ENCODE data around the gene SLC11A2. TPM values are rescaled to one million over a fixed set of nuclear protein-coding genes. Genes with fewer than 3 reads are reported as not detected.
"Not testable (repeated sequence)": the region's sequence is repeated elsewhere in the genome, so short reads cannot be mapped to it uniquely, and the experiment has no call there.

Gene SLC11A2
- total RNA-seq, 4 donors from 2014 or later: 29.7 to 33.0 (median 31.7) TPM

DNA sequence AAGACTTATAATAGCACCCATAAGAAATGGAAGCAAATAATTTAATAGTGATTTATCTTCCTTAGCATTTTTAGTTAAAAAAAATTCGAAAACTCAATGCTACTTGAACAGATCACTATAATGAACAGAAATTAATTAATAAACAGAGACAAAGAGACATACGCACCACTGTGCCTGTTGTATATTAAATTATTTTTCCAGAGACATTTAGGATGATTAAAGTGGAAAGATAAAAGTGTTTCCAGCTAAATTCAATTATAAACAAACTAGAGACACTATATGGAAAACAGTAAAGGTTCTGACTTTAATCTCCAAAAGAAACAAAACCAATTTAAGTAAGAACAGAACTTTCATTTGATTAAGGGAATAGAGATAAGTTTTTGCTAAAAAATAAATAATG is 70.5 kb downstream of the SLC11A2 start:
- no peaks in the 10 kb centered on the region for H3K27me3 ChIP-seq
- WGBS: 62% methylated on average over 2 of the region's 2 CpGs
- H3K4me1 ChIP-seq: no peaks in the 10 kb centered on the region
- peaks cover 0 to 11% (median 8%) of the 10 kb centered on the region in 4 donors for H3K36me3 ChIP-seq
- TF ChIP-seq, protein P1, sequence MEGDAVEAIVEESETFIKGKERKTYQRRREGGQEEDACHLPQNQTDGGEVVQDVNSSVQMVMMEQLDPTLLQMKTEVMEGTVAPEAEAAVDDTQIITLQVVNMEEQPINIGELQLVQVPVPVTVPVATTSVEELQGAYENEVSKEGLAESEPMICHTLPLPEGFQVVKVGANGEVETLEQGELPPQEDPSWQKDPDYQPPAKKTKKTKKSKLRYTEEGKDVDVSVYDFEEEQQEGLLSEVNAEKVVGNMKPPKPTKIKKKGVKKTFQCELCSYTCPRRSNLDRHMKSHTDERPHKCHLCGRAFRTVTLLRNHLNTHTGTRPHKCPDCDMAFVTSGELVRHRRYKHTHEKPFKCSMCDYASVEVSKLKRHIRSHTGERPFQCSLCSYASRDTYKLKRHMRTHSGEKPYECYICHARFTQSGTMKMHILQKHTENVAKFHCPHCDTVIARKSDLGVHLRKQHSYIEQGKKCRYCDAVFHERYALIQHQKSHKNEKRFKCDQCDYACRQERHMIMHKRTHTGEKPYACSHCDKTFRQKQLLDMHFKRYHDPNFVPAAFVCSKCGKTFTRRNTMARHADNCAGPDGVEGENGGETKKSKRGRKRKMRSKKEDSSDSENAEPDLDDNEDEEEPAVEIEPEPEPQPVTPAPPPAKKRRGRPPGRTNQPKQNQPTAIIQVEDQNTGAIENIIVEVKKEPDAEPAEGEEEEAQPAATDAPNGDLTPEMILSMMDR (IDR thresholded peaks at IDR 0.05): no peak
- TF ChIP-seq POLR2AphosphoS5 (IDR thresholded peaks at IDR 0.05): no peak
- TF ChIP-seq POLR2A (IDR thresholded peaks at IDR 0.05; ENCODE audit: low read depth): no peak
- no peak for TF ChIP-seq EP300 (IDR thresholded peaks at IDR 0.05)
- H3K4me3 ChIP-seq: no peak overlapping the region
- no peaks in the 10 kb centered on the region for H3K9me3 ChIP-seq
- H3K27ac ChIP-seq (replicated peaks in 1 of 4): no peak overlapping the region
- DNase-seq (ENCODE audit: extremely low spot score): no peak
- intact Hi-C loops (cut with DNase I): no loop called here

GRCh38 chr12:50955288-50955687 is 70.9 kb downstream of the SLC11A2 start:
- Histone ChIP-seq H3K27me3 (no peaks in the 10 kb centered on the region), H3K4me1 (no peaks in the 10 kb centered on the region), H3K27ac (replicated peaks in 1 of 4) (no peak overlapping the region), H3K4me3 (no peak overlapping the region), H3K36me3 (peaks cover 0 to 11% (median 8%) of the 10 kb centered on the region in 4 donors), H3K9me3 (no peaks in the 10 kb centered on the region)
- TF ChIP-seq POLR2AphosphoS5 (IDR thresholded peaks at IDR 0.05) (no peak), POLR2A (IDR thresholded peaks at IDR 0.05; ENCODE audit: low read depth) (no peak), EP300 (IDR thresholded peaks at IDR 0.05) (no peak)
- TF ChIP-seq, protein P1 (IDR thresholded peaks at IDR 0.05): no peak
- WGBS: 89% methylated on average over 1 of the region's 1 CpG
- DNase-seq (ENCODE audit: extremely low spot score): no peak
- intact Hi-C loops (cut with DNase I): no loop called here

- H3K4me1 ChIP-seq; intact Hi-C loops (cut with DNase I); H3K27ac ChIP-seq (replicated peaks in 1 of 4); DNase-seq (ENCODE audit: extremely low spot score); H3K9me3 ChIP-seq; H3K27me3 ChIP-seq; H3K4me3 ChIP-seq: not testable (repeated sequence)
- 92% methylated on average over 2 of the region's 2 CpGs for WGBS
- H3K36me3 ChIP-seq: peaks cover 0 to 11% (median 8%) of the 10 kb centered on the region in 4 donors
Measured at GRCh38 chr12:50954789-50955188, 71.4 kb downstream of the SLC11A2 start.

GRCh38 chr12:50953047-50953446 is 73.1 kb downstream of the SLC11A2 start:
- 74% methylated on average over 7 of the region's 7 CpGs for WGBS
- Histone ChIP-seq H3K36me3 (peaks cover 0 to 11% (median 8%) of the 10 kb centered on the region in 4 donors), H3K9me3 (no peaks in the 10 kb centered on the region), H3K4me1 (no peaks in the 10 kb centered on the region), H3K27ac (replicated peaks in 1 of 4) (no peak overlapping the region), H3K27me3 (no peaks in the 10 kb centered on the region), H3K4me3 (no peak overlapping the region)
- TF ChIP-seq, protein P1 (IDR thresholded peaks at IDR 0.05): no peak
- TF ChIP-seq EP300 (IDR thresholded peaks at IDR 0.05): no peak
- TF ChIP-seq POLR2AphosphoS5 (IDR thresholded peaks at IDR 0.05): no peak
- TF ChIP-seq POLR2A (IDR thresholded peaks at IDR 0.05; ENCODE audit: low read depth): no peak
- DNase-seq (ENCODE audit: extremely low spot score): no peak
- intact Hi-C loops (cut with DNase I): no loop called here

DNA sequence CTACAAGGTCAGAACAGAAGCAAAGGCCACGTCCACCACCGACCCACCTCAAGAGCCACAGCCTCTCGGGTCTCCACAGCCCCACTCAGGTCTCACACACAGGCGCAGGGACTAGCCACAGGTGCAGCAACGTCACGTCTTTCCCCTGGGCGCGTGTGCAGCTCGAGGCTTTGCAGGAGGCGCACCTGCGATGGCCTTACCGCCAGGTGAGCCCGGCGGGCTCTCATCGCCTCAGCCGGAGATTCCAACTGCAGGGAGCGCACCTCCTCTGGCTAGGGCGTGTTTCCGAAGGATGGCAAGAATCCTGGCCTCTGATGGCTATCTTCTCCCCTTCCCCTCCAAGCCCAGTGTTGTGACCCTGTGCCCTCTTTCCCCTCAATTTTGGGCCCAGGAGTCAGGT is 73.7 kb downstream of the SLC11A2 start, which contains the start of gene HIGD1C:
TSS of gene HIGD1C (plus strand) at position 35 of the 400 bp plus-strand sequence. CDS start 1,455 bp downstream, outside the sequence.
- Histone ChIP-seq H3K36me3 (peaks cover 0 to 11% (median 8%) of the 10 kb centered on the region in 4 donors), H3K4me1 (no peaks in the 10 kb centered on the region), H3K4me3 (no peak within 1 kb of the TSS), H3K27ac (replicated peaks in 1 of 4) (no peak within 1 kb of the TSS), H3K27me3 (no peaks in the 10 kb centered on the region), H3K9me3 (no peaks in the 10 kb centered on the region)
- DNase-seq (ENCODE audit: extremely low spot score): no peak
- no peak for TF ChIP-seq POLR2AphosphoS5 (IDR thresholded peaks at IDR 0.05)
- no peak for TF ChIP-seq EP300 (IDR thresholded peaks at IDR 0.05)
- TF ChIP-seq, protein P1 (IDR thresholded peaks at IDR 0.05): no peak
- no peak for TF ChIP-seq POLR2A (IDR thresholded peaks at IDR 0.05; ENCODE audit: low read depth)
- WGBS: 94% methylated on average over 19 of the region's 19 CpGs
- intact Hi-C loops (cut with DNase I): no loop called here
